ENCODE measurements around the gene GPAT3.

DNA sequence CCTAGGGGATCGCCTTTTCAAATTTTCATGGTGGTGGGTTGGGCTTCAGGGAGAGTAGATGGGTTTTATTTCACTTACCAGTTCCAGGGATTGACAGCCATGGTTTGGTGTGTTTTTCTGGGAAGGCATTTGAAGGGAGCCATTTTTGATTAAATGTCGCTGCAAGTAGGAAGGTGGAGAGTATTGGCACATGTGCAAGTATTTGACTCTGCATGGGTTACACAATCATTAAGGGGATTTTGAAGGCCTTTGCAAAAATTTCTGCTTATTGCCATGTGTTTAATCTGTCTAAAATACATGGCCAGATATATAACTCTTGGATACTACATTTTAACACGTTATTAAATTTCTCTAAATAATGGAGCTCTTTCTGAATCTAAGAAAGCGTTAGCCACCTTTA lies 55.1 kb downstream of the GPAT3 start:
- TF ChIP-seq, protein P1, sequence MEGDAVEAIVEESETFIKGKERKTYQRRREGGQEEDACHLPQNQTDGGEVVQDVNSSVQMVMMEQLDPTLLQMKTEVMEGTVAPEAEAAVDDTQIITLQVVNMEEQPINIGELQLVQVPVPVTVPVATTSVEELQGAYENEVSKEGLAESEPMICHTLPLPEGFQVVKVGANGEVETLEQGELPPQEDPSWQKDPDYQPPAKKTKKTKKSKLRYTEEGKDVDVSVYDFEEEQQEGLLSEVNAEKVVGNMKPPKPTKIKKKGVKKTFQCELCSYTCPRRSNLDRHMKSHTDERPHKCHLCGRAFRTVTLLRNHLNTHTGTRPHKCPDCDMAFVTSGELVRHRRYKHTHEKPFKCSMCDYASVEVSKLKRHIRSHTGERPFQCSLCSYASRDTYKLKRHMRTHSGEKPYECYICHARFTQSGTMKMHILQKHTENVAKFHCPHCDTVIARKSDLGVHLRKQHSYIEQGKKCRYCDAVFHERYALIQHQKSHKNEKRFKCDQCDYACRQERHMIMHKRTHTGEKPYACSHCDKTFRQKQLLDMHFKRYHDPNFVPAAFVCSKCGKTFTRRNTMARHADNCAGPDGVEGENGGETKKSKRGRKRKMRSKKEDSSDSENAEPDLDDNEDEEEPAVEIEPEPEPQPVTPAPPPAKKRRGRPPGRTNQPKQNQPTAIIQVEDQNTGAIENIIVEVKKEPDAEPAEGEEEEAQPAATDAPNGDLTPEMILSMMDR (IDR thresholded peaks at IDR 0.05; ENCODE audit: low read depth, low read length, poor library complexity, severe bottlenecking), result no peak
- TF ChIP-seq EZH2phosphoT487 (IDR thresholded peaks at IDR 0.05; ENCODE audit: borderline replicate concordance, low read length), result no peak
